Upper lobe of right lung (tissue), 1 donor: Measurements from ENCODE around the gene SIRPB2. TPM values are rescaled to one million over a fixed set of nuclear protein-coding genes. Genes with fewer than 3 reads are reported as not detected.

Source experiments
- ATAC-seq: fragments of 200-7000 bp; cut with Tn5 transposase; one replicate; pipeline ENCODE4 v1.9.1; 2020; ENCODE audit warnings: mild to moderate bottlenecking, moderate library complexity
- DNase-seq: peaks from one replicate; pipeline ENCODE4 v3.0.0-alpha.2; 2020
- H3K27ac ChIP-seq: fragments of 200-600 bp; one replicate; pipeline ENCODE4 v1.8.0; 2022
- H3K27me3 ChIP-seq: fragments of 200-600 bp; one replicate; pipeline ENCODE4 v1.8.0; 2022; ENCODE audit warnings: mild to moderate bottlenecking
- H3K36me3 ChIP-seq: fragments of 200-600 bp; one replicate; pipeline ENCODE4 v1.8.0; 2022
- H3K4me1 ChIP-seq: fragments of 200-600 bp; one replicate; pipeline ENCODE4 v1.8.0; 2022
- H3K4me3 ChIP-seq: fragments of 200-600 bp; one replicate; pipeline ENCODE4 v1.8.0; 2022; ENCODE audit warnings: mild to moderate bottlenecking
- H3K9me3 ChIP-seq: fragments of 200-600 bp; one replicate; pipeline ENCODE4 v1.8.0; 2022
- CTCF ChIP-seq: fragments of 200-600 bp; IDR thresholded peaks from one replicate; pipeline ENCODE4 v1.8.0; 2022; ENCODE audit warnings: antibody characterized with exemption
- intact Hi-C: fragments of 100-400 bp; cut with DNase I; formaldehyde crosslinking; loops from one replicate; pipeline ENCODE4 v1.11.0; 2022
- total RNA-seq: library from RNA; stranded (reverse); fragmentation: NEBNext Ultra II Directional; extraction: Animal tissue kit (Norgen Biotek cat#: 25700); gene quantifications from one replicate; pipeline ENCODE4 v1.2.1, GENCODE V29; 2021
- donor health status: DM: no; HTN: yes; CAD: no; lungs with severe emphysema.

The SIRPB2 gene
- total RNA-seq, 1 donor from 2014 or later = 14.3 TPM

DNA sequence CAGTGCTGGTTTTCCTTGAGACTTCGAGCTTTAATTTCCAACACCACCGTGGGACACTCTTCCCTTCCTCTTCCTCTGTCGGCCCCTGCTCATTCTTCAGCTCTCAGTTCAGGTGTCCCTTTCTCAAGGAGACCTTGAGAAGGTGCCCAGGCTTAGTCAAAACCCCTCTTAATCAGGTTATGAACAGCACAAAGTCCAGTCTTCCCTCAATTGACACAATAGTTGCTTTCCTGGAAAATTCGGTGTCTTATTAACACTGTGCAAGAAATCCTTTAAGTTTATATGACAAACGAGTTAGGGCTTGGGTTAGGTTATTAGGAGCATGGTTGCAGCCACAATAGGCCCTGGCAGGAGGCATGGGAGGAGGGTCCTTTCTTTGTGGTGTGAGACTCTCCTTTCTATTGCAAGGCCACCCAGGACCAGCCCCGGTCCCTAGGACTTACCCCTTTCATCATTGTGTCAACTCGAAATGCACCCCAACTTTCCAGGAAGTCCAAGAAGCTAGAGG is 23.0 kb downstream of the SIRPB2 start:
- peak overlapping the region; percentile 81 for H3K4me3 ChIP-seq
- H3K4me1 ChIP-seq = peaks cover 25% of the 10 kb centered on the region

GRCh38 chr20:1467355-1468116 is 23.7 kb downstream of the SIRPB2 start:
- Histone ChIP-seq H3K27me3 (no peaks in the 10 kb centered on the region), H3K27ac (peak overlapping the region; percentile 80), H3K4me1 (peaks cover 25% of the 10 kb centered on the region), H3K36me3 (peaks cover 19% of the 10 kb centered on the region), H3K9me3 (no peaks in the 10 kb centered on the region), H3K4me3 (peak overlapping the region; percentile 81)
- intact Hi-C loops = no loop called here
- ATAC-seq (peak; percentile 6), DNase-seq (no peak)
- no peak for TF ChIP-seq CTCF

More for the DNA sequence above, 23.0 kb downstream of the SIRPB2 start:
- no peak for DNase-seq
- H3K9me3 ChIP-seq = no peaks in the 10 kb centered on the region
- intact Hi-C loops = no loop called here
- no peaks in the 10 kb centered on the region for H3K27me3 ChIP-seq
- ATAC-seq = no peak
- peaks cover 16% of the 10 kb centered on the region for H3K36me3 ChIP-seq
- TF ChIP-seq CTCF = no peak
- H3K27ac ChIP-seq = peak overlapping the region; percentile 80

GRCh38 chr20:1467082-1467354 is 24.2 kb downstream of the SIRPB2 start:
- H3K27me3 ChIP-seq = no peaks in the 10 kb centered on the region
- ATAC-seq (no peak), DNase-seq (no peak)
- H3K27ac ChIP-seq = peak overlapping the region; percentile 80
- TF ChIP-seq CTCF = no peak
- intact Hi-C loops = no loop called here
- no peaks in the 10 kb centered on the region for H3K9me3 ChIP-seq
- peak overlapping the region; percentile 81 for H3K4me3 ChIP-seq
- H3K4me1 ChIP-seq = peaks cover 25% of the 10 kb centered on the region
- peaks cover 19% of the 10 kb centered on the region for H3K36me3 ChIP-seq

DNA sequence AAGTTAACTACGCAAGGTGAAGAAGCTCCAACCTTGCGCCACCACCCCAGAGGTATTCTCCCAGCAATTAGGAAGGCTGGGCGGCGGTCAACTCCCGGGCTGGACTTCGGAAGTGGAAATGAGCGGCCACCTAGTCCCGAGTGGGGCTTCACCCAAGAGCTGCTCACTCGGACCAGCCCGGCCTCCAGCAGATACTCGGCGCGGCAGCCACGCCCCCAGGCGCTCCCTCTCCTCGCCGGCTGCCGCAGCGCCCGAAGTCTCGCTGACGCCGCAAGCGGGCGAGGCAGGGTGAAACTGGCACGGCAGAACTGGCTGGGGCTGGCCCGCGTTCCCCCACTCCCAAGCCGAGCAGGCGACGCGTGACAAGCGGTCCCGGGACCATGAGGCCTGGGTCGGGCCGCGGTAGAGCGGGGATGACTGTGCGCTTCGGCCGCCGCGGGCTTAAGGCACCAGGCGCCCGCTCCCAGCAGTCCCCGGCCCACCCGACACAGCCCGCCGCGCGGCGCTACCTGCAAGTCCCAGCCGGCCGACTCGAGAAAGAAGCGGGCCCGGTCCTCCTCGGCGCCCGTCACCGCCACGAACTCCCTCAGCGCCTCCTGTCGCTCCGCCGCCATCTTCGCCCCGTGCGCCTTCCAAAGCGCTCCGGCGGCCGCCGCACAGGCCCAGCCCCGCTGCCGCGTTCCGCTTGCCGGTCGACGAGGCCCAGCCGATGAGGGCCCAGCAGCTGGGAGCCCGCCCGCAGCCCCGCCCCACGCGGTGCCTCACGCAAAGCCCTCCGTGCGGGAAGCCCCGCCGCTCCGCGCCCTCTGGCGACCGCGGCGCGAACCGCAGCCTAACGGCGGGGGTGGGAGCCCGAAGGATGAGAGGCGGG is 24.8 kb downstream of the SIRPB2 start, which contains the start of gene NSFL1C:
Gene NSFL1C (minus strand): TSS at position 639 of the 871 bp plus-strand sequence. CDS start 25 bp downstream, at position 614.
- DNase-seq (peak; percentile 98), ATAC-seq (peak; percentile 97)
- peaks cover 25% of the 10 kb centered on the region for H3K4me1 ChIP-seq
- no peaks in the 10 kb centered on the region for H3K27me3 ChIP-seq
- peaks cover 19% of the 10 kb centered on the region for H3K36me3 ChIP-seq
- peak; percentile 96 for TF ChIP-seq CTCF
- peak within 1 kb of the TSS; percentile 81 for H3K4me3 ChIP-seq
- intact Hi-C loops = no loop called here
- H3K9me3 ChIP-seq = no peaks in the 10 kb centered on the region
- H3K27ac ChIP-seq = peak within 1 kb of the TSS; percentile 80

DNA sequence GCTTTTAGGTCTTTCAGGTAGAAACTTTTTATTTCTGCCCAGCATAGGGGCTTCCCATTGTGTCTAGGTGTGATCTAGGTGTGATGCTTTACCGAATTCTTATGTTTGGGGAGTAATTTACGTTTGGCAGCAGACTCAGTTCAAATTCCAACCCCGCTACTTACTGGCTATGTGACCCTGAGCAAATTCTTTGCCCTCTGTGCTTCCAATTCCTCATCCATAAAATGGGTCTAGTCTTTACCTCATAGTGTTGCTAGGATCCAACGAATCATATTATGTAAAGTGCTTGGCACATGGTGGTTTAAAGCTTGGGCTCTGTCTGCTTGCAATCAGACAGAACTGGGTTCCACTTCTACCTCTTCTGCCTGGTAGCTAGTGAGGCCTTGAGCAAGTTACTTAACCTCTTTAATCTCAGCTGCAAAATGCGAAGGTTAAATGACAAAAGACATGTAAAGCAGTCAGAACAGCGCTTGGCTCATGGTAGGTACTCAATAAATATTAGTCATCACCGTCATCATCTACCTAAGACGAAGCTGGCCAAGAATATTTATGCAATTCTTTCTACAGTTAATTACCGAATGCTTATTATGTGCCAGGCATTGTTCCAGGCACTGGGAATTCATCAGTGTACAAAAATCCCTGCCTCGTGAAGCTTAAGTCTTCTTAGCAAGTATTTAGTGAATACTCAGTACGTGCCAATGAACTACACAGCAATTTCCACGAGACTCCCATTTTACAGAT is 25.6 kb downstream of the SIRPB2 start:
- H3K4me1 ChIP-seq = peaks cover 25% of the 10 kb centered on the region
- peak overlapping the region; percentile 80 for H3K27ac ChIP-seq
- DNase-seq = no peak
- ATAC-seq = no peak
- TF ChIP-seq CTCF = no peak
- no peaks in the 10 kb centered on the region for H3K27me3 ChIP-seq
- intact Hi-C loops = no loop called here
- H3K36me3 ChIP-seq = peaks cover 25% of the 10 kb centered on the region
- H3K4me3 ChIP-seq = peak overlapping the region; percentile 81
- no peaks in the 10 kb centered on the region for H3K9me3 ChIP-seq
